H9 (cell line): ENCODE data around the gene PTPRN2. TPM values are rescaled to one million over a fixed set of nuclear protein-coding genes. Genes with fewer than 3 reads are reported as not detected.

Experiments used
- DNase-seq: peaks from one replicate; pipeline ENCODE4 v3.0.0-alpha.2; 2017
- H2AFZ ChIP-seq: one replicate; pipeline ENCODE4 v1.6.1; 2013; ENCODE audit warnings: mild to moderate bottlenecking, low read length, control low read depth, moderate library complexity
- H2AK5ac ChIP-seq: 2 replicates; pipeline ENCODE4 v1.6.1; 2013; ENCODE audit warnings: low read length, control low read depth, mixed read lengths; ENCODE audit not compliant: insufficient read length
- H2BK120ac ChIP-seq: one replicate; pipeline ENCODE4 v1.6.1; 2013; ENCODE audit warnings: low read depth, mild to moderate bottlenecking, low read length, control low read depth, inconsistent platforms; ENCODE audit not compliant: poor library complexity, severe bottlenecking
- H2BK12ac ChIP-seq: 2 replicates; pipeline ENCODE4 v1.6.1; 2013; ENCODE audit warnings: low read length, control low read depth, mixed read lengths, low read depth; ENCODE audit not compliant: insufficient read length
- H2BK15ac ChIP-seq: 2 replicates; pipeline ENCODE4 v1.6.1; 2013; ENCODE audit warnings: low read depth, low read length, control low read depth
- H2BK20ac ChIP-seq: one replicate; pipeline ENCODE4 v1.6.1; 2013; ENCODE audit warnings: low read depth, mild to moderate bottlenecking, low read length, control low read depth, inconsistent platforms; ENCODE audit not compliant: poor library complexity, severe bottlenecking
- H2BK5ac ChIP-seq: 2 replicates; pipeline ENCODE4 v1.6.1; 2013; ENCODE audit warnings: low read length, control low read depth, mixed read lengths; ENCODE audit not compliant: insufficient read length
- H3K14ac ChIP-seq: 2 replicates; pipeline ENCODE4 v1.6.1; 2013; ENCODE audit warnings: low read length, control low read depth; ENCODE audit not compliant: insufficient read depth
- H3K18ac ChIP-seq: 2 replicates; pipeline ENCODE4 v1.6.1; 2013; ENCODE audit warnings: low read depth, mild to moderate bottlenecking, mixed read lengths, low read length, control low read depth; ENCODE audit not compliant: insufficient read length
- H3K23ac ChIP-seq: 2 replicates; pipeline ENCODE4 v1.6.1; 2013; ENCODE audit warnings: low read length, control low read depth, mixed read lengths, low read depth; ENCODE audit not compliant: insufficient read length
- H3K23me2 ChIP-seq: 2 replicates; pipeline ENCODE4 v1.6.1; 2013; ENCODE audit warnings: low read depth, mild to moderate bottlenecking, mixed read lengths, low read length, control low read depth; ENCODE audit not compliant: insufficient read length, poor library complexity, severe bottlenecking
- H3K27ac ChIP-seq: 2 replicates; pipeline ENCODE4 v1.5.1; 2013; ENCODE audit warnings: low read length, control low read depth, mixed read lengths, low read depth; ENCODE audit not compliant: insufficient read length
- H3K27me3 ChIP-seq: 2 replicates; pipeline ENCODE4 v1.6.1; 2013; ENCODE audit warnings: low read length, control low read depth, inconsistent platforms; ENCODE audit not compliant: insufficient read depth
- H3K4ac ChIP-seq: 2 replicates; pipeline ENCODE4 v1.6.1; 2013; ENCODE audit warnings: low read depth, mild to moderate bottlenecking, control low read depth, inconsistent platforms, low read length, moderate library complexity
- H3K4me1 ChIP-seq: 2 replicates; pipeline ENCODE4 v1.6.1; 2013; ENCODE audit warnings: low read length, control low read depth, inconsistent platforms; ENCODE audit not compliant: insufficient read depth
- H3K4me2 ChIP-seq: 2 replicates; pipeline ENCODE4 v1.6.1; 2013; ENCODE audit warnings: low read length, control low read depth, mixed read lengths; ENCODE audit not compliant: insufficient read length, insufficient read depth
- H3K56ac ChIP-seq: 2 replicates; pipeline ENCODE4 v1.6.1; 2013; ENCODE audit warnings: low read depth, mild to moderate bottlenecking, mixed read lengths, low read length, control low read depth; ENCODE audit not compliant: insufficient read length
- H3K79me1 ChIP-seq: 2 replicates; pipeline ENCODE4 v1.6.1; 2013; ENCODE audit warnings: low read depth, mild to moderate bottlenecking, moderate library complexity, low read length, control low read depth, inconsistent platforms; ENCODE audit not compliant: insufficient read depth, poor library complexity, severe bottlenecking
- H3K79me2 ChIP-seq: 2 replicates; pipeline ENCODE4 v1.6.1; 2013; ENCODE audit warnings: low read length, control low read depth, inconsistent platforms; ENCODE audit not compliant: insufficient read depth
- H3K9ac ChIP-seq: 2 replicates; pipeline ENCODE4 v1.6.1; 2013; ENCODE audit warnings: low read length, control low read depth, mixed read lengths; ENCODE audit not compliant: insufficient read length; ENCODE audit errors: extremely low read depth
- H3K9me3 ChIP-seq: one replicate; pipeline ENCODE4 v1.6.1; 2013; ENCODE audit warnings: low read depth, low read length, inconsistent platforms; ENCODE audit not compliant: control insufficient read depth
- H3T11ph ChIP-seq: one replicate; pipeline ENCODE4 v1.6.1; 2013; ENCODE audit warnings: mild to moderate bottlenecking, low read length, control low read depth, inconsistent platforms
- H4K20me1 ChIP-seq: one replicate; pipeline ENCODE4 v1.6.1; 2013; ENCODE audit not compliant: control insufficient read depth, insufficient read length, insufficient read depth
- H4K5ac ChIP-seq: 2 replicates; pipeline ENCODE4 v1.6.1; 2013; ENCODE audit warnings: low read depth, mild to moderate bottlenecking, mixed read lengths, low read length, control low read depth; ENCODE audit not compliant: insufficient read length
- H4K8ac ChIP-seq: replicated peaks from 2 replicates; pipeline ENCODE4 v1.6.1; 2013; ENCODE audit warnings: low read length, control low read depth, mixed read lengths, low read depth; ENCODE audit not compliant: insufficient read length
- H4K91ac ChIP-seq: 2 replicates; pipeline ENCODE4 v1.6.1; 2013; ENCODE audit warnings: low read depth, mild to moderate bottlenecking, moderate library complexity, mixed read lengths, low read length, control low read depth; ENCODE audit not compliant: insufficient read length
- H3K27ac Mint-ChIP-seq, 3 experiments: 2 replicates in 2 of 3; 3 replicates in 1 of 3; pipeline ENCODE4 v1.8.0; 2020 to 2021; ENCODE audit warnings: mixed read lengths in 3 of 3, mild to moderate bottlenecking in 1 of 3, moderate library complexity in 1 of 3
- H3K27me3 Mint-ChIP-seq: 2 replicates; pipeline ENCODE4 v1.8.0; 2021; ENCODE audit warnings: low read depth, mild to moderate bottlenecking, moderate library complexity, mixed read lengths
- H3K36me3 Mint-ChIP-seq, 3 experiments: 2 replicates in 2 of 3; 3 replicates in 1 of 3; pipeline ENCODE4 v1.8.0; 2020 to 2021; ENCODE audit warnings: low read depth in 3 of 3, mixed read lengths in 3 of 3; ENCODE audit not compliant: insufficient read depth in 1 of 3
- H3K4me1 Mint-ChIP-seq, 2 experiments: 2 replicates each; pipeline ENCODE4 v1.8.0; 2020; ENCODE audit warnings: mixed read lengths in 2 of 2
- H3K4me3 Mint-ChIP-seq, 2 experiments: 2 replicates in 1 of 2; 3 replicates in 1 of 2; pipeline ENCODE4 v1.8.0; 2020 to 2021; ENCODE audit warnings: mild to moderate bottlenecking in 2 of 2, mixed read lengths in 2 of 2, moderate library complexity in 1 of 2
- H3K9me3 Mint-ChIP-seq, 2 experiments: 2 replicates in 1 of 2; 3 replicates in 1 of 2; pipeline ENCODE4 v1.8.0; 2020; ENCODE audit warnings: mild to moderate bottlenecking in 2 of 2, mixed read lengths in 2 of 2, moderate library complexity in 1 of 2
- CTCF ChIP-seq: fragments of 200-600 bp; sonication (generic); conservative IDR thresholded peaks from 3 replicates; pipeline ENCODE4 v1.8.0; 2021; ENCODE audit warnings: antibody characterized with exemption, mild to moderate bottlenecking
- whole genome bisulfite sequencing: extraction: QIAGEN DNeasy Blood & Tissue Kit; methylation state at CpG from one replicate; pipeline ENCODE4 v1.1.7; 2013; ENCODE audit warnings: missing lambda C conversion rate, low lambda C conversion rate, mixed read lengths; ENCODE audit not compliant: insufficient read length; ENCODE audit errors: extremely low coverage; 5-methylcytosine and 5-hydroxymethylcytosine counted together
- total RNA-seq: library from RNA; stranded (reverse); gene quantifications from 2 replicates; pipeline ENCODE4 v1.2.1, GENCODE V29; 2021

Gene PTPRN2
- total RNA-seq, 1 experiment from 2014 or later, result 5.2 TPM

GRCh38 chr7:157620616-157621015 lies 967.0 kb downstream of the PTPRN2 start:
- H3K9ac ChIP-seq, result no peak overlapping the region
- no peak overlapping the region for H3K27ac Mint-ChIP-seq

More at GRCh38 chr7:157620616-157621015, 967.0 kb downstream of the PTPRN2 start:
- Histone ChIP-seq H3K4ac (no peak overlapping the region), H2BK12ac (no peak overlapping the region), H3T11ph (no peak overlapping the region), H3K14ac (no peak overlapping the region; the same call in 1 of the 2 replicates), H4K8ac (no peak overlapping the region), H2BK15ac (no peak overlapping the region), H3K23ac (no peak overlapping the region), H2BK5ac (no peak overlapping the region), H3K18ac (no peak overlapping the region), H4K5ac (no peak overlapping the region), H3K23me2 (no peaks in the 10 kb centered on the region), H3K4me1 (no peaks in the 10 kb centered on the region), H3K27ac (no peak overlapping the region), H3K4me2 (no peak overlapping the region), H3K79me1 (no peaks in the 10 kb centered on the region), H3K79me2 (no peaks in the 10 kb centered on the region), H3K27me3 (no peaks in the 10 kb centered on the region), H4K91ac (no peak overlapping the region), H3K56ac (no peak overlapping the region), H2BK20ac (no peak overlapping the region), H4K20me1 (no peaks in the 10 kb centered on the region), H2AK5ac (no peak overlapping the region), H2BK120ac (no peak overlapping the region), H3K9me3 (no peaks in the 10 kb centered on the region), H2AFZ (no peak overlapping the region)
- TF ChIP-seq CTCF, result no peak
- Mint-ChIP-seq H3K36me3 (no peaks in the 10 kb centered on the region; a peak in 1 of 7 replicates), H3K4me1 (no peaks in the 10 kb centered on the region), H3K27me3 (peaks cover 93% of the 10 kb centered on the region), H3K4me3 (no peak overlapping the region), H3K9me3 (no peaks in the 10 kb centered on the region)
- DNase-seq, result no peak
- WGBS, result no CpG with 5 or more reads among the region's 11 CpGs
